WERI-Rb-1 (cell line): Measurements from ENCODE around the gene FOLH1.
"Not testable (repeated sequence)": the region's sequence is repeated elsewhere in the genome, so short reads cannot be mapped to it uniquely, and the experiment has no call there.

Experiments used
- DNase-seq: peaks from one replicate; pipeline ENCODE4 v3.0.0-alpha.2; 2020
- H3K27ac ChIP-seq: fragments of 250-450 bp; sonication (Bioruptor Pico); 2 replicates; pipeline ENCODE4 v1.5.1; 2020; ENCODE audit warnings: mild to moderate bottlenecking, moderate library complexity
- H3K27me3 ChIP-seq: fragments of 250-450 bp; sonication (Bioruptor Pico); 2 replicates; pipeline ENCODE4 v1.5.1; 2021; ENCODE audit warnings: mild to moderate bottlenecking, low read depth, moderate library complexity; ENCODE audit not compliant: insufficient read depth, severe bottlenecking
- H3K36me3 ChIP-seq: fragments of 250-450 bp; sonication (Bioruptor Pico); 2 replicates; pipeline ENCODE4 v1.5.1; 2020; ENCODE audit warnings: mild to moderate bottlenecking, moderate library complexity
- H3K4me3 ChIP-seq: 2 replicates; pipeline ENCODE4 v1.5.1; 2011; ENCODE audit warnings: low read depth, mild to moderate bottlenecking, control low read depth, low read length
- H3K9me3 ChIP-seq: fragments of 250-450 bp; sonication (Bioruptor Pico); 2 replicates; pipeline ENCODE4 v1.5.1; 2021; ENCODE audit warnings: mild to moderate bottlenecking, moderate library complexity; ENCODE audit not compliant: severe bottlenecking
- TF ChIP-seq, protein P1 (sequence below): IDR thresholded peaks from 2 replicates; pipeline ENCODE4 v1.5.1; 2011; ENCODE audit warnings: low read depth, mild to moderate bottlenecking, control low read depth, inconsistent platforms, low read length

The FOLH1 gene

DNA sequence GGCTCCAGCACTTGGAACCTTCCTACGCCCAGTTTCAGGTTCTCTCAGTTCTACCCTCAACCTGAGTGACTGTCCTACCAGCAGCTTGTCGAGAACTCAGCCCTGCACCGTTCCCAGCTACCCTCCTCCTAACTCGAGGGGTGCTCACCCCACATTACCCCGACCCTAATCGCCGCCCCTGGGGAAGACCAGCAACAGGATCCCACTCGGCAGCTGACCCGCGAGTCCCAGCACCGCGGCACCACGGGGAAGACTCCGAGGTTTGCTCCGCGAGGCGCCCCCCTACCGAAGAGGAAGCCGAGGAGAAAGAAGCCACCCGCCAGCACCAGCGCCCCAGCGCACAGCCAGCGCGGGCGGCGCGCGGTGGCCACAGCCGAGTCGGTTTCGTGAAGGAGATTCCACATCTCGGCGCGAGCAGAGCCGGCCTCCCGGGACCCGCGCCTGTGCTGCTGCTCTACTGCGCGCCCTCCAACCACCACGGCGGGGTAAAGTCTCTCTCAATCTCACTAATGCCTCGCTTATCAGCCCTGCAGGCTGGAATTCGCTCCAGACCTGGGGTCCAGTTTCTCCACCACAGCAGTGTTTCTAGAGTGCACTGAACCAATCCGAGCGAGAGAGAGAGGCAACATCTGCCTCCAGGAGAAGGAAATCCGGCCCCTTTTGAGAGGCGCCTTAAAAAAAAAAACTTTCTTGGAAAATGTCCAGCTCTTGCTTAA lies at the start of gene FOLH1:
Gene FOLH1 (minus strand): TSS at position 597 of the 716 bp plus-strand sequence. CDS start 193 bp downstream, at position 404.
- Histone ChIP-seq H3K4me3 (no peak within 1 kb of the TSS), H3K9me3 (no peaks in the 10 kb centered on the region)
- peak; percentile 6 for DNase-seq

DNA sequence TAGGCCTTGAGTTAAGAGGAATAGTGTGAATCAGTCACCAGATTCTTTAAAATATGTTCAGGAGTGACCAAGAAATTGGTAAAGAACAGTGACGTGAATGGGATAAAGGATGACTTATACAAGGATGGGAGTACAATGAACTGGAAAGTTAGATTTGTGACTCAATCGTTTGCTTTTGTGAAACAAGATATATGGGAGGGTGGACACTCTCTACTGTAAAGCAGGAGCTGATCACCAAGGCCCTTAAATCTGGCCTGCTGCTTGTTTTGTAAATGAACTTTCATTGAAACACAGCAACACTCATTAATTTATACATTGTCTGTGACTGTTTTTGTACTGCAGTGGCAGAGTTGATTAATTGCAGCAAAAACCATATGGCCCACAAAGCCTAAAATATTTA lies 46.7 kb upstream of the FOLH1 start:
- not testable (repeated sequence) for H3K27me3 ChIP-seq, H3K4me3 ChIP-seq, H3K36me3 ChIP-seq, H3K27ac ChIP-seq, H3K9me3 ChIP-seq, DNase-seq

More for the DNA sequence above, at the start of gene FOLH1:
- Histone ChIP-seq H3K27me3 (peaks cover 15% of the 10 kb centered on the region), H3K36me3 (no peaks in the 10 kb centered on the region), H3K27ac (no peak within 1 kb of the TSS)
- TF ChIP-seq, protein P1, sequence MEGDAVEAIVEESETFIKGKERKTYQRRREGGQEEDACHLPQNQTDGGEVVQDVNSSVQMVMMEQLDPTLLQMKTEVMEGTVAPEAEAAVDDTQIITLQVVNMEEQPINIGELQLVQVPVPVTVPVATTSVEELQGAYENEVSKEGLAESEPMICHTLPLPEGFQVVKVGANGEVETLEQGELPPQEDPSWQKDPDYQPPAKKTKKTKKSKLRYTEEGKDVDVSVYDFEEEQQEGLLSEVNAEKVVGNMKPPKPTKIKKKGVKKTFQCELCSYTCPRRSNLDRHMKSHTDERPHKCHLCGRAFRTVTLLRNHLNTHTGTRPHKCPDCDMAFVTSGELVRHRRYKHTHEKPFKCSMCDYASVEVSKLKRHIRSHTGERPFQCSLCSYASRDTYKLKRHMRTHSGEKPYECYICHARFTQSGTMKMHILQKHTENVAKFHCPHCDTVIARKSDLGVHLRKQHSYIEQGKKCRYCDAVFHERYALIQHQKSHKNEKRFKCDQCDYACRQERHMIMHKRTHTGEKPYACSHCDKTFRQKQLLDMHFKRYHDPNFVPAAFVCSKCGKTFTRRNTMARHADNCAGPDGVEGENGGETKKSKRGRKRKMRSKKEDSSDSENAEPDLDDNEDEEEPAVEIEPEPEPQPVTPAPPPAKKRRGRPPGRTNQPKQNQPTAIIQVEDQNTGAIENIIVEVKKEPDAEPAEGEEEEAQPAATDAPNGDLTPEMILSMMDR, result no peak

DNA sequence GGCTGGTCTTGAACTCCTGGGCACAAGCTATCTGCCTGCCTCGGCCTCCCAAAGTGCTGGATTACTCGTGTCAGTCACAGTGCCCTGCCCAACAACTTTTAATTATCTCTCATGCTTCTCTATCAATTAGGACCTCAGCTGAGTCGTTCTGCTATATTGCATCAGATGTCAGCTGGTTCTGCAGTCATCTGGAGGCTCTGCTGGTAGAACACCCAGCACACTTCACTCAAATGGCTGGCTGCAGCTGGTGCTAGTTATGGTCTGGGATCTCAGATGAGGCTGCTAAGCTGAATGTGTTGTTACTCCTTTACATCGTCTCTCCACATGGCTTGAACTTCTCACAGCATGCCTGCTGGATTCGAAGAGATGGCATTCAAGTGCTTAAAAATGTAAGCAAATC lies 42.8 kb upstream of the FOLH1 start:
- H3K36me3 ChIP-seq, H3K9me3 ChIP-seq, H3K4me3 ChIP-seq, DNase-seq, H3K27ac ChIP-seq, H3K27me3 ChIP-seq: not testable (repeated sequence)

DNA sequence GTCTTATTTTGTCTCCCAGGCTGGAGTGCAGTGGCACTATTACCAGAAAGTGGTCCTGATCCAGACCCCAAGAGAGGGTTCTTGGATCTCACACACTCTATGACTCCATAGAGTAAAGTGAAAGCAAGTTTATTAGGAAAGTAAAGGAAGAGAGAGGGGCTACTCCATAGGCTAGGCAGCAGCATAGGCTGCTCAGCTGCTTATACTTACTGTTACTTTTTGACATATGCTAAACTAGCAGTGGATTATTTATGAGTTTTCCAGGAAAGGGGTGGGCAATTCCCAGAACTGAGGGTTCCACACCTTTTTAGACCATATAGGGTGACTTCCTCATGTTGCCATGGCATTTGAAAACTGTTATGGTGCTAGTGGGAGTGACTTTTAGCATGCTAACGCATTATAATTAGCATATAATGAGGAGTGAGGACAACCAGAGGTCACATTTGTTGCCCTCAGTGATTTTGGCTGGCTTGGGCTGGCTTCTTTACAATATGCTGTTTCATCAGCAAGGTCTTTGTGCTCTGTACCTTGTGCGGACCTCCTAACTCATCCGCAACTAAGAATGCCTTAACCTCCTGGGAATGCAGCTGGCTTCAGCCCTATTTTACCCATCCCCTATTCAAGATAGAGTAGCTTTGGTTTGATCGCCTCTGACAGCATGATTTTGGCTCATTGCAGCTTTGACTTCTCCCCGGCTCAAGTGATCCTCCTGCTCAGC lies 42.2 kb upstream of the FOLH1 start:
- DNase-seq, H3K9me3 ChIP-seq, H3K27ac ChIP-seq, H3K4me3 ChIP-seq, H3K27me3 ChIP-seq, H3K36me3 ChIP-seq: not testable (repeated sequence)

DNA sequence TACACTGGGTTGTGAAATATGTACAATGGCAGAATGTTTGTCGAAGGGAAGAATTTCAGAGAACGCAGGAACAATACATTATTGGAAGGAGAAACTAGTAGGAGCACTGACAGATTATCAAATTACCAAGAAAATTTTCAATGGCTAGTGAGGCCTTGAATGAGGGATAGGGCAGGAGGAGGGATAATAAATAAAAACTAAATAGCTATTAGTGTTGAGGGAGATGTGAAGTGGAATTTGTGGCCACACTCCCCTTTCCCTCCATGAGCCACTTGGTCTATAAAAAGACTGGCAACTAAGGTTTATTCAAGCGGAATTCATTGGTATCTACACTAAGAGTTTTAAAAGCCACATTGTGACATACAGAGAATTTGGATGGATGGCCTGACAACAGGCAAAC lies 41.0 kb upstream of the FOLH1 start:
- H3K9me3 ChIP-seq, H3K36me3 ChIP-seq, H3K27me3 ChIP-seq, H3K27ac ChIP-seq, H3K4me3 ChIP-seq, DNase-seq: not testable (repeated sequence)

DNA sequence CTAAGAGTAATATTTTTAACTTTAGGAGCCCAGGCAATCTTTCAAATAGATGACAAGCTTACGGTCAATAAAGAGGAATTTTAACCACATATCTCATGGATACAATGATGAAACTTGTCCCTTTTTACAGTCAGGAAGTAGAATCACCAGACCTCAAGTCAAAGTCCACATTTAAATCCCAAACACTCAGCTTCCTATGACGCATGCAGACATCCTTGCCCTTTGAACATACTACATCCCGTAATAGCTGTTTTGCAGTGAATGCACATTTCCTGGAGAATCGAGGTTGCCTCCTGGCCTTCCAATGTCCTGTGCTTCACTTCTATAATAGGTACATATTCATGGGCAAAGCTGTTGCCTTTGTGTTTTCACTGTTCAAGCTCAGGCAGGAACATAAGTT lies 25.3 kb upstream of the FOLH1 start:
- H3K4me3 ChIP-seq, DNase-seq, H3K27ac ChIP-seq, H3K27me3 ChIP-seq, H3K9me3 ChIP-seq, H3K36me3 ChIP-seq: not testable (repeated sequence)

DNA sequence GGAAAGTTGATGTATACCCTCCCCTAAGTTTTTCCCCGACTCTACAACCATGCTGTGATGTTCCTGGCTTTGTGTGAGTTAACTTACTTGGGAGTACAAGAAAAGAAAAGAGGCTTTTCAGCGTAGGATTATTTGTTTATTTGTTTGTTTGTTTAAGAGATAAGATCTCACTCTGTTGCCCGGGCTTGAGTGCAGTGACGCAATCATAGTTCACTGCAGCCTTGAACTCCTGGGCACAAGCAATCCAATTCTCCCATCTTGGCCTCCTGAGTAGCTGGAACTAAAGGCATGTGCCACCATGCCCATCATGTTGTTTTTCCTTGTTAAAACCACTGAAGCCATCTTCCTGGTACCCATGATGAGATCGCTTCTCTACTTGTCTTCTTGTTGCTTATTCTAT lies 24.6 kb upstream of the FOLH1 start:
- H3K4me3 ChIP-seq, DNase-seq, H3K9me3 ChIP-seq, H3K27ac ChIP-seq, H3K27me3 ChIP-seq, H3K36me3 ChIP-seq: not testable (repeated sequence)

DNA sequence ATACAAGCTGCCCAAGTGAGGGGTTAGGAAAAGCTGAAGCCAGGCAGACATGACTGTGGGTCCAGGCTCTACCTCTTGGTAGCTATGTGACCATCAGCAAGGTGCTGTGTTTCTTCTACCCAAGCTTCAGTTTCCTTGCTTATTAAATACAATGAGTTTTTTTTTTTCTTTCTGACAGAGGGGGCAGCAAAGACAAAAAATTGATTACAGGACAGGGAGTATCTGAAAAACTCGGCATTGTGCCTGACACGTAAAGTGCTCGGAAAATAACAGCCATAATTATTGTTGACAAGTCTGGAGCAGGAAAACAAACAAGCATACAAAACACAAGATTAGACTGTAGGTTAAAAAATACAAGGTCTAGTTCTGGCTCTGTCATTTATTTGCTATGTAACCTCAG lies 23.3 kb upstream of the FOLH1 start:
- H3K4me3 ChIP-seq, DNase-seq, H3K36me3 ChIP-seq, H3K27ac ChIP-seq, H3K9me3 ChIP-seq, H3K27me3 ChIP-seq: not testable (repeated sequence)

DNA sequence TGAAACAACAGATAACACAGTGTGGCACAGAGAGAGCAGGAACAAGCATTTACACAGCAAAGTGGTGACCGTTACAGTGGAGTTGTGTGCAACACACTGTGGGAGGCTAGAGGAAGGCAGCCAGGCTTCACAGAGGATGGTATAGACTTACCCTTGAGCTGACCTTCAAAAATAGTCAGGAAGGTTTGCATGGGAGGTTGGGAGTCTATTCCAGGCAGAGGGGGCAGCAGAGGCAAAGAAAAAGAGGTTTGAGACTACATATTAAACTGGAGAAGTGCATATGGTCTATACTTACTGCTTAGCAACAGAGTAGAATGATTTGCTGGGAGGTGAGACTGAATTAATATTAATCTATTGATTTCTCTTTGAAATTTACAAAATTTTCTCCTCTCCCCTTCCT lies 22.1 kb upstream of the FOLH1 start:
- H3K27me3 ChIP-seq, H3K36me3 ChIP-seq, H3K4me3 ChIP-seq, H3K27ac ChIP-seq, H3K9me3 ChIP-seq: not testable (repeated sequence)
- DNase-seq, result peak; percentile 26

DNA sequence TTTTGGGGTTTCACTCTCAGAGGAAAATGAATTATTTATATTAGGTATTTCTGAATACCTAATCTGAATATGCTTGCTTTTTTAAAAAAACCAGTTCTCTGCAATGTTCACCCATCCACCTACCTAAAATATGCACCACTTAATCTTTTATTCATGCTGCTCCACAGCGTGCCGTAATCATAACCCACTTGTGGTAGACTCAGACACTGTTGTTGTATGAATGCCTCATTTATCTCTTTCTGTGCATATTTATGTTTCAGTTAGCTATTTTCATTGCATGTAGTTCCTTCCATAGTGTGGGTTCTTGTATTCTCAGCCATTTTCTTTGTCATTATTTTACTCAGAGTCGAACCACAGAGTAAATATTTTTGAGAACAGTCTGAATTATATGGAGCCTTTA lies 21.6 kb upstream of the FOLH1 start:
- H3K27me3 ChIP-seq, result not testable (repeated sequence)

DNA sequence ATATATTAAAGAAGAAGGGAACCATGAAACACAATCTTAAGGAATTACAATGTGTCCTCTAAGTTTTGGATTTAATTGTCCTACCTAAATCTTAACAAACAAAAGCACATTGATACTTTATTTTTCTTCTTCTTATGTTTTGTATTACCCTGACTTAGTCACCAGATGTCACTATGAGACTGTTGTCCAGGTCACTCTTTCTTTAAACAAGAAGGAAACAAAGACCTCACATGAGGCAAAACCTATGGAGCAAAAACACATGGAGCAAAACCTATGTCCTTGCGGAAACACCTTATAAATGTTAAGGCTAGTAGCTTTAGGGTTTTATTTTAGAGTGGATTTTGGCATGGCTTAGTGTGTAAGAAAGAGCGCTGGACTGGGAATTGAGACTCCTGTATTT lies 20.7 kb upstream of the FOLH1 start:
- not testable (repeated sequence) for H3K4me3 ChIP-seq, H3K27me3 ChIP-seq, DNase-seq, H3K9me3 ChIP-seq, H3K27ac ChIP-seq, H3K36me3 ChIP-seq

More for the DNA sequence above, 21.6 kb upstream of the FOLH1 start:
- not testable (repeated sequence) for H3K36me3 ChIP-seq, H3K27ac ChIP-seq, DNase-seq, H3K4me3 ChIP-seq, H3K9me3 ChIP-seq

DNA sequence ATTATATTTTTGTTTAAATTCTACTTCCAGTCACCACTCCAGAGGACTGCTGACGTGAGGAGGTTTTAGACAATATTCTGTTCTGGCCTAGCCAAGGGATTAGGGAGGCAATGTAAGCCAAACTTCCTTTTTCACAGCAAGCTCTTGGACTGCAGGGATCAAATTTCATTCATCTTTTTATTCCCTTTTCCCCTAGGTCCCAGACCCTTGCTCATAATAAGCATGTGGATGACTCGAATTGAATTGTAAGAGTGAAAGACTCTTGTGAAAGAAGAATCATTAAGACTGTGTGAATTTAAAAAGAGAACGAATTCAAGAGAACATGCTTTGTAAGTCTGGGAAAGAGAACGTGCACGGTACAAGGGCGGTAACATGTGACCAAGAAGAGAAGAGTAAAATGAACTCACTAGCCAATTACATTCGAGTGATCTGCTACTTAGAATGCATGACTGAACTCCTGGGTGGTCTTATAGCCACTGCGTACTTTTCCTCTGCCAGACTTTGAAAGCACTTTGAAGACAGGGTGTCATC lies 16.9 kb upstream of the FOLH1 start:
- H3K27me3 ChIP-seq, H3K4me3 ChIP-seq, H3K36me3 ChIP-seq, H3K27ac ChIP-seq, H3K9me3 ChIP-seq, DNase-seq: not testable (repeated sequence)
